AG04449 (cell line): ENCODE data around the gene CDK6.
A peak's percentile ranks its signal among the peaks of the same experiment; 100 is the strongest.

ENCODE experiments used
- CTCF ChIA-PET: fragments of 350-600 bp; formaldehyde crosslinking; extraction: SDS; loops from one replicate; lab custom pipeline; 2021; ENCODE audit warnings: antibody characterized with exemption; lab: Yijun Ruan, JAX
- POLR2A ChIA-PET: fragments of 400-600, 350-600 bp; formaldehyde crosslinking; extraction: SDS; loops from one replicate; lab custom pipeline; 2020; ENCODE audit warnings: antibody characterized with exemption, inconsistent platforms; lab: Yijun Ruan, JAX
- DNase-seq: peaks from one replicate; pipeline ENCODE4 v3.0.0-alpha.2; 2010; ENCODE audit warnings: low read depth, low spot score
- H3K4me3 ChIP-seq: 2 replicates; pipeline ENCODE4 v1.5.1; 2011; ENCODE audit warnings: low read depth, mild to moderate bottlenecking, control low read depth, low read length
- TF ChIP-seq, protein P1 (sequence below): IDR thresholded peaks from one replicate; pipeline ENCODE4 v1.5.1; 2011; ENCODE audit warnings: mild to moderate bottlenecking, moderate library complexity, low read length, control low read depth, inconsistent platforms; ENCODE audit not compliant: insufficient read depth; ENCODE audit errors: missing control alignments

CDK6 gene

DNA sequence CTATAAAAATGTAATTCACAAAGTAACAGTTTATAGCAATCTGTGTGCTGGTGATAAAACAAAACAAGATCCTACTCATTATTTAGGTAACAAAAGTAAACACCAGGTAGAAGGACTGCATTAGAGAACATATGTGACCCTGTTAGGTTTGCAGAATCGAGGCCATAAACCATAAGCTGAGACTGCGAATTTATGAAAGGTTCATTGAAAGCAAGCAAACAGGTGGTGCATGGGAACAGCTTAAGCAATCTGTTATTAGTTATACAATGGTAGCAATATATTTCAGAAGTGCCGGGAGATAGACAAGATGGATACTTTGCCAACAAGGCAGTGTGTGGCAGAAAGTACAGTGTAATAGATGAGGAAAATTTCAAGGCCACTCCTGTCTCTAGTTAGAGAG lies 222.7 kb downstream of the CDK6 start:
- TF ChIP-seq, protein P1, sequence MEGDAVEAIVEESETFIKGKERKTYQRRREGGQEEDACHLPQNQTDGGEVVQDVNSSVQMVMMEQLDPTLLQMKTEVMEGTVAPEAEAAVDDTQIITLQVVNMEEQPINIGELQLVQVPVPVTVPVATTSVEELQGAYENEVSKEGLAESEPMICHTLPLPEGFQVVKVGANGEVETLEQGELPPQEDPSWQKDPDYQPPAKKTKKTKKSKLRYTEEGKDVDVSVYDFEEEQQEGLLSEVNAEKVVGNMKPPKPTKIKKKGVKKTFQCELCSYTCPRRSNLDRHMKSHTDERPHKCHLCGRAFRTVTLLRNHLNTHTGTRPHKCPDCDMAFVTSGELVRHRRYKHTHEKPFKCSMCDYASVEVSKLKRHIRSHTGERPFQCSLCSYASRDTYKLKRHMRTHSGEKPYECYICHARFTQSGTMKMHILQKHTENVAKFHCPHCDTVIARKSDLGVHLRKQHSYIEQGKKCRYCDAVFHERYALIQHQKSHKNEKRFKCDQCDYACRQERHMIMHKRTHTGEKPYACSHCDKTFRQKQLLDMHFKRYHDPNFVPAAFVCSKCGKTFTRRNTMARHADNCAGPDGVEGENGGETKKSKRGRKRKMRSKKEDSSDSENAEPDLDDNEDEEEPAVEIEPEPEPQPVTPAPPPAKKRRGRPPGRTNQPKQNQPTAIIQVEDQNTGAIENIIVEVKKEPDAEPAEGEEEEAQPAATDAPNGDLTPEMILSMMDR = no peak
- H3K4me3 ChIP-seq = no peak overlapping the region
- POLR2A ChIA-PET = no interaction called here
- no peak for DNase-seq
- CTCF ChIA-PET = interaction anchor here (0.7 to 5.2 kb wide), 3 partner anchors 7 to 84 kb away, joined by 3 to 24 read pairs (median 3); partner anchors contain the start of gene FAM133B

DNA sequence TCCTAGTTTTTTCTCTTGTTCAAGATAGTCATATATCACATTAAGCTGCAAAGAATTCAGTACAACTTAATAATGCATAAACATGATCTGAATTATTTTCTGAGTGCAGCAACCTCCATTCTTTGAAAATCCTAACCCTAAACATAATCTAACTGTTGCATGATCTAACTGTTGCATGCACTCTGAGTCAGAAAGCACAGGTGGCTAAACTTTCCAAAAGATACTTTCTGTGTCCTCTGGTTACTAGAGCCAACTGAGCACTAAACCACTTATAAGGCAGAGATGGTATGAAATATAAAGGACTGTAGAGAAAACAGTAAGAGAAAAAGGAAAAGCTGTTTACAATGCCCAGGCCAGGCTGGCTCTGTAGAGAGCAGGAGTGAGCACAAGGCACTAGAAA lies 223.2 kb downstream of the CDK6 start:
- CTCF ChIA-PET = interaction anchor here (0.5 to 5.2 kb wide), 7 partner anchors 7 to 502 kb away, joined by 3 to 24 read pairs (median 4); partner anchors contain the start of gene FAM133B
- POLR2A ChIA-PET = interaction anchor here (1.0 kb wide), 1 partner anchor 23 kb away, joined by 5 read pairs; the partner anchor contains the start of gene FAM133B
- no peak for DNase-seq
- TF ChIP-seq, protein P1 = no peak
- no peak overlapping the region for H3K4me3 ChIP-seq

DNA sequence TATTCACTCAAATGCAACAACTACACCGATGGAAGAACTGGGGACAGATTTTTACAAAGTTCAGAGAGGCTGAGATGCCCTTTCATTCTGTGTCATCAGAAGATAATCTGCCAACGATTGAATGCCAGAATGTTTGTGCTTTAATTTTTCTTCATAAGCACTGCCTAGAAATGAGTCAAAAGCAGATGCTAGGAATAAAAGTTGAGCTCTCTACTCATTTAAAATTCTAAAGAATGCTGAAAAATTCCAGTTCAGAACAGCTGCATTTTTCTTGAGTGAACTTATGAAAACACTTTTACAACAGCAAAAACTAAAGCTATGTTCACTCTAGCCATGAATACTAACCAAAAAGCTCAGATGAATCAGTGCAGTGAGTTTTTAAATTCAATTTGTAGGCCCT lies 223.9 kb downstream of the CDK6 start:
- POLR2A ChIA-PET = interaction anchor here (0.6 to 1.0 kb wide), 4 partner anchors 21 to 211 kb away, joined by 3 to 5 read pairs (median 4); partner anchors contain the start of gene FAM133B
- TF ChIP-seq, protein P1 = no peak
- no peak overlapping the region for H3K4me3 ChIP-seq
- CTCF ChIA-PET = interaction anchor here (0.5 to 5.2 kb wide), 9 partner anchors 8 to 503 kb away, joined by 3 to 24 read pairs (median 4); partner anchors contain the start of gene FAM133B
- DNase-seq = peak; percentile 46

DNA sequence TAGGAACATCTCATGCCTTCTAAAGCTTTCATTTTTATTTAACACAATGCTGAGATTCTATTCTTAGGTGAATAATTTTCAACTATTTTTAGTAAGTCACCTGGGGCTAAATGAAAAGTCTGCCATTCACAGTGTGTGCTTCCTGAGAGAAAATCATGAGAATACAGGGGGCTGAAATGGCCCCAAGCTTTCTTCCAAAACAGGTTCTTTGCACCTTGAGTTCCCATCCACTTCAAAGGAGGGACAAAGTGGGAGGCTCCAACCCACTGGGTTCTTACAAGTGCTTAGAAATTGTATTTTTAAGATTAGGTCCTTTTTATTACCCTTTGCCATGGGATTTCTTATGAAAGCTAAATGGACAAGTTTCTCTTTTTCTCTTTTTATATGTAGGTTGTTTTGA lies 224.6 kb downstream of the CDK6 start:
- DNase-seq = no peak
- H3K4me3 ChIP-seq = no peak overlapping the region
- TF ChIP-seq, protein P1 = no peak
- CTCF ChIA-PET = interaction anchor here (1.0 to 5.2 kb wide), 8 partner anchors 8 to 375 kb away, joined by 3 to 24 read pairs (median 5); partner anchors contain the start of gene FAM133B
- POLR2A ChIA-PET = interaction anchor here (0.9 kb wide), 1 partner anchor 211 kb away, joined by 3 read pairs; no protein-coding TSS in a partner anchor

DNA sequence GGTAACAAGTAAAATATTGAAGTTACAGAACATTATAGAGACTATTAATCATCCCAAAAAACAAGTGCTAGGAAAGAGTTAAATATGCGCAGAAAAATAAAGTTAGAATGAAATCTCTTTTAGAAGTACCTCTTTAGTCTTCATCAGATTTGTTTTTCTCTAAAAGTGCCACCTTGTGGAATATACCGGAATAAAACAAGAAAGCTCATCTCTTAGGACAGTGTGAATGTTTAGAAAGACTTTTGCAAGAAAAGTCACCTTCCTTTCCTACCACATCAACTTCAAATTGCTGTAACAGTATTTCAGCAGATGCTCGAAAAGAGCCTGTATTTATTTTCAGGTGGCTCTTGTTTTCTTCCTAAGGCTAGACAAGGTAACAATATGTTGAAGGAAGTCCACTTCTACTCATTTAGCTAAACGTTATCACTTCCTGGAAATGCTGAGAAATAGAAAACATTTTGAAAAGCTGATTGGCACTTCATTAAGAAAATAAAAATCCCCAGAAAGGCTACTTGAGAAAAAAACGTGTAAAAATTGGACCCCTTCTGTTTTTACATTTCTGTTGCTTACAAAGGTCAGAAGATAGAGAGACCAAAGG lies 226.4 kb downstream of the CDK6 start:
- no peak overlapping the region for H3K4me3 ChIP-seq
- ChIA-PET POLR2A (no interaction called here), CTCF (interaction anchor here (0.7 to 5.2 kb wide), 7 partner anchors 8 to 222 kb away, joined by 3 to 24 read pairs (median 5); partner anchors contain the start of gene FAM133B)
- TF ChIP-seq, protein P1 = no peak
- DNase-seq = no peak

DNA sequence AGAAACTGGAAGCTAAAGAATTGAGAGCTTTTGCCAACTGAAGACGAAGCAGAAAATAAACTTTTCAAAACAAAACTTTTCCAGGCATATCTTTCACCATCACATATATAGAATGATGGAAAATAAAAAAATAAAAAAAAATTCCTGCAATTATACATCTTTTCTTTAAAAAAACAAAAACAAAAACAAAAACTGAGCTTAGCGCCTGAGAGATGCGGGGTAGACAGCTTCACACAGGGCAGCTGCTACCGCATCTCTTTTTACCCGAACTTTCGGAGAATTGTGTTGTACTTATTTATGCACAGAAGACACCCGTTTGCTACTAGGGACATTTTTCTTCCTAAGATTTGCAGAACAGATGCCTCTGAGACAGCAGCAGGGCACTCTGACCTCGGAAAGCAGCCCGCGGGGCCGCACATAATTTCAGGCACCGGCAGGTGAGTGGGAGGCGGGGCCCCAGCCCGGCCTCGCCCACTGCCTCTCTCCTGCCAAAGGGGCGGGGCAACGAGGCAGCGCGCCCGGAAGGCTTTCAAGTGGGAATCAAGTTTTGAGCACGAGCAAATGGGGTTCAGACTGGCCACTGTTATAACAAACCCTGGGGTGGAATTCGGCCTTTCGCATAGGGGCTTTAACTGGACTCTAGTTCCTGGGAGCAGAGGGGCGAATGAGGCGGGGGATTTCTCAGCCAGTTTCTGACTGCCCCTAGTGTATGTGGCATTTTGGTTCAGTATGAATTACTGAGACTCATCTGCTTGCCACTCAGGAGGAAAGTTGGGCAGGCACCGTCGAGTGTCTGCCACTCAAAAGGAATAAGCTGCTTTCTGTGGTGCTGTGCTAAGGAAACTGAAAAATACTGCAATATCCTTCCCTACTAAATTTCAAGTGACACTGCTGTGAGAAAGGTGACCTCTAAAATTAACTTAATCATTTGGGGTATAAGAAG lies 227.7 kb downstream of the CDK6 start:
- ChIA-PET POLR2A (no interaction called here), CTCF (interaction anchor here (0.8 to 5.2 kb wide), 3 partner anchors 12 to 205 kb away, joined by 3 to 24 read pairs (median 3); no protein-coding TSS in a partner anchor)
- TF ChIP-seq, protein P1 = no peak
- no peak overlapping the region for H3K4me3 ChIP-seq
- no peak for DNase-seq
